Measurements from ENCODE around the gene DNAJB7. TPM values are rescaled to one million over a fixed set of nuclear protein-coding genes. Genes with fewer than 3 reads are reported as not detected.

The DNAJB7 gene
- polyA plus RNA-seq, 1 donor (not counting 4 experiments of a cell fraction or from before 2014, with no cell fraction given): not detected

DNA sequence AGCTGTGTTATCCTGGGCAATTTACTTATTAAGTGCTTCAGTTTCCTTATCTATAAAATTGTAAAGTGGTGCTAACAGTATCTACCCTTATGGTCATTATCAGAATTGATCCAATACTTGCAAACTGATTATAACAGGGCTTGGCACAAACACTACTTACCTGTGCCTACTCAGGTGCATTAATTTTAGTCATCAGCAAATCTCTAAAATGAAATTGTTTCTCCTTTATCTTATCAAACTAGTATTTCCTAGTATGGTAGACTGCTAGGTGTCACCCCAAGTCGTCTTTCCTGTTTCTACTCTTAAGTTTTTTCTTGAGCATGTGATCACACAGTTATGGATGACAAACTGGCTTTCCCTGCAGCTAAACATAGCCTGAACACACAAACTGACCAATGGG is 38.5 kb downstream of the DNAJB7 start:
- H2AFZ ChIP-seq (ENCODE audit: control insufficient read depth, low read length): no peak overlapping the region
- H3K4me3 ChIP-seq (ENCODE audit: control insufficient read depth in 2 of 3, extremely low read depth in 1 of 3, insufficient read depth in 2 of 3, low read depth in 1 of 3, low read length in 3 of 3): no peak overlapping the region
- no peaks in the 10 kb centered on the region for H3K9me1 ChIP-seq (ENCODE audit: control insufficient read depth, extremely low read depth, insufficient read depth, low read length)
- dilution Hi-C loops (cut with MboI; ENCODE audit: extremely low pct_ligation_motif_present, low sequenced_read_pairs): no loop called here
- FAIRE-seq: no peak
- no peak for DNase-seq (ENCODE audit: low read depth, low spot score)
- TF ChIP-seq EZH2 (IDR thresholded peaks at IDR 0.05; ENCODE audit: low read length): no peak
- TF ChIP-seq, protein P1, sequence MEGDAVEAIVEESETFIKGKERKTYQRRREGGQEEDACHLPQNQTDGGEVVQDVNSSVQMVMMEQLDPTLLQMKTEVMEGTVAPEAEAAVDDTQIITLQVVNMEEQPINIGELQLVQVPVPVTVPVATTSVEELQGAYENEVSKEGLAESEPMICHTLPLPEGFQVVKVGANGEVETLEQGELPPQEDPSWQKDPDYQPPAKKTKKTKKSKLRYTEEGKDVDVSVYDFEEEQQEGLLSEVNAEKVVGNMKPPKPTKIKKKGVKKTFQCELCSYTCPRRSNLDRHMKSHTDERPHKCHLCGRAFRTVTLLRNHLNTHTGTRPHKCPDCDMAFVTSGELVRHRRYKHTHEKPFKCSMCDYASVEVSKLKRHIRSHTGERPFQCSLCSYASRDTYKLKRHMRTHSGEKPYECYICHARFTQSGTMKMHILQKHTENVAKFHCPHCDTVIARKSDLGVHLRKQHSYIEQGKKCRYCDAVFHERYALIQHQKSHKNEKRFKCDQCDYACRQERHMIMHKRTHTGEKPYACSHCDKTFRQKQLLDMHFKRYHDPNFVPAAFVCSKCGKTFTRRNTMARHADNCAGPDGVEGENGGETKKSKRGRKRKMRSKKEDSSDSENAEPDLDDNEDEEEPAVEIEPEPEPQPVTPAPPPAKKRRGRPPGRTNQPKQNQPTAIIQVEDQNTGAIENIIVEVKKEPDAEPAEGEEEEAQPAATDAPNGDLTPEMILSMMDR (optimal IDR thresholded peaks at IDR 0.05 in 1 of 3, IDR thresholded peaks at IDR 0.05 in 1 of 3, conservative IDR thresholded peaks at IDR 0.05 in 1 of 3; ENCODE audit: extremely low read depth in 1 of 3, insufficient read depth in 2 of 3, low read length in 3 of 3): no peak
- H3K27me3 ChIP-seq (ENCODE audit: control insufficient read depth, extremely low read depth, insufficient read depth, low read length): no peaks in the 10 kb centered on the region
- peaks cover 13% of the 10 kb centered on the region for H3K4me1 ChIP-seq (ENCODE audit: control insufficient read depth, extremely low read depth, insufficient read depth, low read length)
- peaks cover 7% of the 10 kb centered on the region for H3K79me2 ChIP-seq (ENCODE audit: control insufficient read depth, insufficient read depth, low read length)
- H3K27ac ChIP-seq (ENCODE audit: control insufficient read depth, insufficient read depth, low read length): no peak overlapping the region
- peaks cover 4 to 9% of the 10 kb centered on the region in 2 experiments for H3K36me3 ChIP-seq (ENCODE audit: control insufficient read depth in 2 of 2, extremely low read depth in 1 of 2, insufficient read depth in 2 of 2, low read length in 2 of 2)
- H4K20me1 ChIP-seq (ENCODE audit: control insufficient read depth, extremely low read depth, insufficient read depth, low read length): no peaks in the 10 kb centered on the region
- H3K9ac ChIP-seq (ENCODE audit: control insufficient read depth, extremely low read depth, insufficient read depth, low read length): no peak overlapping the region
- H3K4me2 ChIP-seq (ENCODE audit: control insufficient read depth, extremely low read depth, insufficient read depth, low read depth, low read length): no peak overlapping the region
- no peaks in the 10 kb centered on the region for H3K9me3 ChIP-seq (ENCODE audit: control insufficient read depth, low read depth, low read length)

DNA sequence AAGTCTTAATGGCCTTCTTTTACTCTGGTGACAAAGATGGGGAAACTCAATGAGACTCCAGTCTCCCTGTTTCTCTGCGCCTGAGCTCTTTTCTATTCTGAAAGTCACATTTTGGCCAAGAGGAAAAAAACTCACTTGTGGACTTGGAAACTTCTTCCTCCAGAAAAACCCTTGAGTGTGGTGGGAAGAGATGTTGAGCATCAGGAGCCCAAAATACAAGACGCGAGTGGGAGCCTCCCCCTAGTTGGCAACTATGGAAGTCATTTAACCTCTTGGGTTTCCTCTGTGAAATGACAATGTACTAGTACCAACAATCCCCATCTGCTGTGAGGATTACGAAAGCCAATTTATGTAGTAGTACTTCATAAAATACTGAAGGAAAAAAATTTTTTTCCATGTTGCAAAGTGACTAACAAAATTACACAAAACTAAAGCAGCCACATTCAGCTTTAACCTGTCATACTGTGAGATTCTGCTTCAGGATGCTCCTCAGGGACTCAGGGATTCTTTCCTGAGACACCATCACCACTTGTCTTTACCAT is 42.2 kb downstream of the DNAJB7 start:
- Histone ChIP-seq H3K9ac (ENCODE audit: control insufficient read depth, extremely low read depth, insufficient read depth, low read length) (peak overlapping the region; percentile 65), H3K4me2 (ENCODE audit: control insufficient read depth, extremely low read depth, insufficient read depth, low read depth, low read length) (peak overlapping the region; percentile 87), H4K20me1 (ENCODE audit: control insufficient read depth, extremely low read depth, insufficient read depth, low read length) (no peaks in the 10 kb centered on the region), H3K4me1 (ENCODE audit: control insufficient read depth, extremely low read depth, insufficient read depth, low read length) (peaks cover 23% of the 10 kb centered on the region), H3K79me2 (ENCODE audit: control insufficient read depth, insufficient read depth, low read length) (peaks cover 37% of the 10 kb centered on the region), H3K27ac (ENCODE audit: control insufficient read depth, insufficient read depth, low read length) (peak overlapping the region; percentile 66), H3K27me3 (ENCODE audit: control insufficient read depth, extremely low read depth, insufficient read depth, low read length) (no peaks in the 10 kb centered on the region), H2AFZ (ENCODE audit: control insufficient read depth, low read length) (peak overlapping the region; percentile 87), H3K9me3 (ENCODE audit: control insufficient read depth, low read depth, low read length) (no peaks in the 10 kb centered on the region), H3K36me3 (ENCODE audit: control insufficient read depth in 2 of 2, extremely low read depth in 1 of 2, insufficient read depth in 2 of 2, low read length in 2 of 2) (peaks cover 4 to 8% of the 10 kb centered on the region in 2 experiments), H3K9me1 (ENCODE audit: control insufficient read depth, extremely low read depth, insufficient read depth, low read length) (peaks cover 2% of the 10 kb centered on the region), H3K4me3 (ENCODE audit: control insufficient read depth in 2 of 3, extremely low read depth in 1 of 3, insufficient read depth in 2 of 3, low read depth in 1 of 3, low read length in 3 of 3) (peak overlapping the region; percentile 64 to 76 (median 71))
- DNase-seq (ENCODE audit: low read depth, low spot score) (no peak), FAIRE-seq (no peak)
- dilution Hi-C loops (cut with MboI; ENCODE audit: extremely low pct_ligation_motif_present, low sequenced_read_pairs): no loop called here
- no peak for TF ChIP-seq EZH2 (IDR thresholded peaks at IDR 0.05; ENCODE audit: low read length)
- TF ChIP-seq, protein P1 (optimal IDR thresholded peaks at IDR 0.05 in 1 of 3, IDR thresholded peaks at IDR 0.05 in 1 of 3, conservative IDR thresholded peaks at IDR 0.05 in 1 of 3; ENCODE audit: extremely low read depth in 1 of 3, insufficient read depth in 2 of 3, low read length in 3 of 3): no peak
